IPS-18a (cell line): ENCODE data around the gene CIAO3.
"Not testable (repeated sequence)": the region's sequence is repeated elsewhere in the genome, so short reads cannot be mapped to it uniquely, and the experiment has no call there.

Experiments
- H3K27ac ChIP-seq: one replicate; pipeline ENCODE4 v1.5.1; 2013; ENCODE audit warnings: low read length
- H3K27me3 ChIP-seq: one replicate; pipeline ENCODE4 v1.6.1; 2013; ENCODE audit warnings: mild to moderate bottlenecking, low read length; ENCODE audit not compliant: control insufficient read depth, insufficient read depth
- H3K36me3 ChIP-seq: one replicate; pipeline ENCODE4 v1.6.1; 2013; ENCODE audit warnings: low read depth, low read length; ENCODE audit not compliant: control insufficient read depth
- H3K4me1 ChIP-seq: one replicate; pipeline ENCODE4 v1.6.1; 2013; ENCODE audit warnings: low read depth, low read length; ENCODE audit not compliant: control insufficient read depth
- H3K4me3 ChIP-seq: one replicate; pipeline ENCODE4 v1.5.1; 2013; ENCODE audit warnings: low read length
- H3K9ac ChIP-seq: one replicate; pipeline ENCODE4 v1.6.1; 2013; ENCODE audit warnings: mild to moderate bottlenecking, low read length, moderate library complexity
- H3K9me3 ChIP-seq: one replicate; pipeline ENCODE4 v1.6.1; 2013; ENCODE audit warnings: low read depth, low read length; ENCODE audit not compliant: control insufficient read depth

The CIAO3 gene

DNA sequence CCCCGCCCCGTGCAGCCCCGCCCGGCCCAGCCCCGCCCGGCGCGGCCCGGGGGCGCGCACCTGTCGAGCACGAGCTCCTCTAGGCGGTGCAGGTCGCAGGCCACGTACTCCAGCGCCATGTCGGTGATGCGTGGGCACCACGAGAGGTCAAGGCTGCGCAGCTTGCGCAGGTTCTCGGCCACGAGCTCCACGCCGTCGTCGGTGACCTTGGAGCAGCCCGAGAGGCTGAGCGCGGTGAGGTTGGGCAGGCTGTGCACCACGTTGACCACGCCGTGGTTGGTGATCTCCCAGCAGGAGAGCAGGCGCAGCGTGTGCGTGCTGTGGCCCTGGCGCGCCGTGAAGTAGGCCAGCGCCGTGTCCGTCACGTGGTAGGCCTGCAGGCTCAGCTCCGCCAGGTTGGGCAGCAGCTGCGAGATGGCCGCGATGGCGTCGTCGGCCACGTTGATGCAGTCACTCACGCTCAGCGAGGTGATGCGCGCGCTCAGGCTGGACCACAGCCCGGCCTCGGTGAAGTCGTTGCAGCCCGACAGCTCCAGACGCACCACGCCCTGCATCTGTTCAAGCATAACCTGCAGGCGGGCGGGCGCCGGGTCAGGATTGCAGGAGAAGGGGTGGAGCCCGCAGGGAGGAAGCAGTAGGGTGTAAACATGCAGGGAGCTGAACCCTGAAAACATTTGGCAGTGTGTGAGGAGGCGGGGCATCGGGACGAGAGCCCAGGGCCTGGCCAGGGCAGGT is 45.3 kb downstream of the CIAO3 start:
- Histone ChIP-seq H3K9me3 (no peaks in the 10 kb centered on the region), H3K27ac (no peak overlapping the region), H3K36me3 (no peaks in the 10 kb centered on the region), H3K27me3 (peaks cover 94% of the 10 kb centered on the region), H3K4me1 (no peaks in the 10 kb centered on the region), H3K9ac (no peak overlapping the region), H3K4me3 (peak overlapping the region; percentile 68)

DNA sequence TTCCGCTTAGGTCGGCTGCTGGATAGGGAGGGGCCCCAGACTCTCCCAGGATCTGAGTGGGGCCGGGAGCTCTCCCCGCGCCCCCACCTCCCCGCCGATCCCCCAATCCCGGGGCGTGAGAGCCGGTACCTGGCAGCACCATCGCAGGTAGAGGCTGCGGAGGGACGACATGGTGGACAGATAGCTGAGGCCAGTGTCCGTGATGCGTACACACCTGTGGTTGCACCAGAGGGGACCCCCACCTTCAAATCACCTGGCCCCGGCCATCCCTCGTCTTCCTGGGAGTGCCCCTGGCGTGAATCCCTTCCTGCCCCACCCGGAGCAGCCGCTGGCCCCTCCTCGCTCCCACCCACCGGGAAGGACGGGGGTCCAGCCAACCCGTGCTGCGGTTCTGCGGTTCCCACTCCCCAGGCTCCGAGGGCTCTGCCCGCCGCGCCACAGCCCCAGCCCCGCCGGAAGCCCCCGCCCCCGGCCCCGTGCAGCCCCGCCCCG is 45.9 kb downstream of the CIAO3 start:
- no peak overlapping the region for H3K27ac ChIP-seq
- no peaks in the 10 kb centered on the region for H3K4me1 ChIP-seq
- H3K27me3 ChIP-seq: peaks cover 88% of the 10 kb centered on the region
- H3K36me3 ChIP-seq: no peaks in the 10 kb centered on the region
- H3K9me3 ChIP-seq: no peaks in the 10 kb centered on the region
- H3K9ac ChIP-seq: no peak overlapping the region
- peak overlapping the region; percentile 51 for H3K4me3 ChIP-seq

DNA sequence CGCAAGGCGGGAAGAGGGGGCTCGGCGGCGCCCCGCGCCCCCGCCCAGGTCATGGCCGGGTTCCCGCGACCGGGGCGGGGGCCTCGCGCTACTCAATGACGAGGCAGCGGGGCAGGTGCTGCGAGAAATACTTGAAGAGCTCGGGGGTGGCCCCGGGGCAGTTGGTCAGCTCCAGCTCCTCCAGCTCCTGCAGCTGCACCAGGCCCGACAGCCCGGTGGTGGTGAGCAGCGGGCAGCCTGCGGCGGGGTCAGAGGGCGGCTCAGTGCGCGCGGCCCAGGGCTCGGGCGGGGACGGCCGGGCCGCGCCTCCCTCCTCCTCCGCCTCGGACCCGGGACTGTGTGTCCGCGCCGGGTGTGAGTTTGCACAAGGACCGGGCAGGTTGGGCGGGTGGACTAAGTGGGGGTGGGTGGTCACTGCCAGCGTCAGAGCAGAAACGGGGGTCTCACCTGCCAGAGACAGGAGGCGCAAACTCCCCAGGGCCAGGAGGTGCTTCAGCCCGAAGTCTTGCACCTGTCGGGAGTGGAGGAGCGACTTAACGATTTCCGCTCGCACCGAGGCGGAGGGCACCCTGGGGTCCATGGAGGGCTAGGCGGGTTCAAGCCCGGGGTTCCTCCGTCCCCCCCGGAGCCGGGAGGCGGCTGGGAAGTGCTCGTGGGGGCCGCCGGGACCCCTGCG is 46.5 kb downstream of the CIAO3 start:
- Histone ChIP-seq H3K4me3 (peak overlapping the region; percentile 51), H3K27me3 (peaks cover 82% of the 10 kb centered on the region), H3K4me1 (no peaks in the 10 kb centered on the region), H3K27ac (no peak overlapping the region), H3K9me3 (no peaks in the 10 kb centered on the region), H3K36me3 (no peaks in the 10 kb centered on the region), H3K9ac (no peak overlapping the region)

DNA sequence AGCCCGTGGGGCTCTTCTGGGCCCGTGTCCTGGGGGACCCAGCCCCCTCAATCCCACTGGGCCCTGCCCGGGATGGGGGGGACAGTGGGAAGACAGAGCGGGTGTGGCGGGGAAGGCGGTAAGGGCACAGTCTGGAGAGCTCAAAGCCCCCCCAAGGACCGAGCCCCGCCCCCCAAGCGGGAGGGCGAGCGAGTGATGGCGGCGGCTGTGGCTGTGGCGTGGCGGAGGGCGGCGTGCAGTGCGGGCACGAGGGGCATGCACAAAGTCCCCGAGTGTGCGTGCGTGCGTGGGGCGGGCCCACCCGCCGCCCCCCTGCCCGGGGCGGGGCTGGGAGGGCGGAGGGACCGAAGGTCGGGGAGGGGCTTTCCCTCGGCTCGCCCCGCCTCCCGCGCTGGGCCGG is 47.0 kb downstream of the CIAO3 start:
- Histone ChIP-seq H3K4me3 (peak overlapping the region; percentile 51), H3K4me1 (no peaks in the 10 kb centered on the region), H3K9me3 (no peaks in the 10 kb centered on the region), H3K36me3 (no peaks in the 10 kb centered on the region), H3K27me3 (peaks cover 77% of the 10 kb centered on the region), H3K27ac (no peak overlapping the region), H3K9ac (no peak overlapping the region)

DNA sequence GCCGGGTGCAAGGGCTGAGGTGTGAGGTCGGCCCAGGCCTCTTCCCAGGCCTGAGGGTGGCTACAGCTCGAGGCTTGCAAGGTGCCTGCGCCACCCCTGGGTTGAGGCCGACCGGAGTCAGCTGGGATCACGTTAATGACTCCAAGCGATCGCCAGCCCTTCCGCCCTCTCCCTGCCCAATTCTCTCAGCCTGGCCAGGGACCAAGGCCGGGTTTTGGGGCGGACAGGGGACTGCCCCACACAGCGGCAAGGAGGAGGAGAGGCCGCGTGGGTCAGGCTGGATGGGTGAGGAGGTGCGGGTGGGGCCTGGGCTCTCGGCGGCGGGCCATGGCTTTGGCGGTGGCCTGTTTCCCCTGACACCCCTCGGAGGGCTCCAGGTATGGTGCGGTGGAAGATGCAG is 47.4 kb downstream of the CIAO3 start:
- Histone ChIP-seq H3K27ac (no peak overlapping the region), H3K4me3 (peak overlapping the region; percentile 51), H3K9ac (no peak overlapping the region), H3K36me3 (no peaks in the 10 kb centered on the region), H3K27me3 (peaks cover 73% of the 10 kb centered on the region), H3K9me3 (no peaks in the 10 kb centered on the region), H3K4me1 (no peaks in the 10 kb centered on the region)

DNA sequence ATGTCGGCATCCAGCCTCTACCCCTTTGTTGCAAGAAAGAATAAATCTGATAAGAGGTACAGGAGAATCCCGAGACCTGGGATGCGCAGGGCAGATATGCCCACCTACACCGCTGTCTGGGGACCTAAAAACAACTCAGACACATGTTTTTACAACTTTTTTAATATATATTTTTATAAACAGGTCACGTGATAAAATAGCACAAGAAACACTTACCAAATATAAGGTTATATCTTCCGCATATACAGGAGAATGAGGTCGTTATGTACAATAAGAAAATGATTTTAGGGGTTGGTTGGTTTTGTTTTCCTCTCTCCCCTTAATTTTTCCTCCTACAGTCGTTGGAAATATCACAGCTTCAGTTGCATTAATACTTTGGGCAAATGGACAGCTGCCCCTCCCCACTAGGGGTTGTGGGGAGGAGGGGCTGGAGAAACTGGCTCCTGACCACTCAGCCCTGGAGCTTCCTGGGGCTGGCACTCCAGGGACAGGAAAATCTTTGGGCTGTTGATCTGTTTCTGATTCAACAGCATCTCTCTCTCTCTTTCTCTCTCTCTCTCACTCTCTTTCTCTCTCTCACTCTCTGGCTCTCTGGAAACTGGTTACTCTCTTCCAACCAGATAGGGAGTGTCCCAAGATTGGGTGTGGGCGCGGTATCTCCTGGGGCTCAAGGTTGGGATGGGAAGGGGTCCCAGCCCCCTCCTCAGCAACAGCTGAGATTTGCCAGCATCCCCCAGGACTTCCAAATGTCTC is 48.3 kb downstream of the CIAO3 start:
- Histone ChIP-seq H3K36me3 (no peaks in the 10 kb centered on the region), H3K4me1 (no peaks in the 10 kb centered on the region), H3K9me3 (no peaks in the 10 kb centered on the region), H3K9ac (no peak overlapping the region), H3K4me3 (no peak overlapping the region), H3K27ac (no peak overlapping the region), H3K27me3 (peaks cover 64% of the 10 kb centered on the region)

DNA sequence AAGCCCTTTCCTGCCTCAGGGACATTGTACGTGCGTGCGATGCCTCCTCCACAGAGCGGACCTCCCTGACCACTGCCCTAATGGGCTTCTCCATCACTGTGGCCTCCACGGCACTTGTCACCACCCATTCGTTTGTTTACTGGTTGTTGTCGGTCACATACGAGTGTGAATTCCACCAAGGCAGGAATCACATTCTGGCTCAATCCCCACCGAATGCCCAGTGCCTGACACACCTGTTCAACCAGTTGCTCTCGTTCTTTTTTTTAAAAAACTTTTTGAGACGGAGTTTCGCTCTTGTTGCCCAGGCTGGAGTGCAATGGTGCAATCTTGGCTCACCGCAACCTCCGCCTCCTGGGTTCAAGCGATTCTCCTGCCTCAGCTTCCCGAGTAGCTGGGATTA is 49.6 kb downstream of the CIAO3 start:
- H3K9me3 ChIP-seq, H3K9ac ChIP-seq, H3K4me3 ChIP-seq, H3K27ac ChIP-seq, H3K4me1 ChIP-seq, H3K36me3 ChIP-seq: not testable (repeated sequence)
- H3K27me3 ChIP-seq: peaks cover 55% of the 10 kb centered on the region

DNA sequence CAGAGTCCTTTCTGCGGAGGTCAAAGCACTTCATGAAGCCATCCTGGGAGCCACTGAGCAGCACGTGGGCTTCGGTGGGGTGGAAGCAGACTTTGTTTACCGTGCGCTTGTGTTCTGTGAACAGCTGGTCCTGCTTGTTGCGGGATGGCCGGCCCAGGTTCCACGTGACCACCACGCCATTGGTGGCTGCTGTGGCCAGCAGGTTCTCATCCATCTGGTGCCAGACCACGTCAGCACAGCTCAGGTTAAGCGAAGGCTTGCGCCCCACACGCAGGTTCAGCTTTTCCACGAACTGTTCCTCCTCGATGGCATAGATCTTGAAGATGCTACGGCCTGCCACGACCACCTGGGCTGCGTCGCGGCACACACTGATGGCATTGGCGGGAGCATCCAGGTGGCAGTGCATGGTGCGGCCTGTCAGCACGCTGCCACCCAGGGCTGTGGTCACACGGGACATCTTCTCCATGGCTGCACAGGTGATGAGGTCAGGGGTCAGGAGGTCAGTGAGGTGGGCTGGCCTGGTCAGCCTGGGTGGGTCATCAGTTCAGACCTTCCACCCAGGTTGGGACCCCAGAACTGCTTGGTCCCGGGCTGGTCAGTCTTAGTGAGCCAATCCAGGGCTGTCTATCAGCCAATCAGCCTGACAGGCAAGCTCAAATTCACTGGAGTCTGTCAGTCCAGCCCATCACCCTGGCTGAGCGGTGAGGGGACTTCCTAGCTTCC is 51.5 kb downstream of the CIAO3 start:
- H3K36me3 ChIP-seq: no peaks in the 10 kb centered on the region
- H3K4me3 ChIP-seq: peak overlapping the region; percentile 86
- H3K9me3 ChIP-seq: no peaks in the 10 kb centered on the region
- H3K9ac ChIP-seq: peak overlapping the region; percentile 67
- H3K27me3 ChIP-seq: peaks cover 37% of the 10 kb centered on the region
- H3K4me1 ChIP-seq: no peaks in the 10 kb centered on the region
- H3K27ac ChIP-seq: no peak overlapping the region

DNA sequence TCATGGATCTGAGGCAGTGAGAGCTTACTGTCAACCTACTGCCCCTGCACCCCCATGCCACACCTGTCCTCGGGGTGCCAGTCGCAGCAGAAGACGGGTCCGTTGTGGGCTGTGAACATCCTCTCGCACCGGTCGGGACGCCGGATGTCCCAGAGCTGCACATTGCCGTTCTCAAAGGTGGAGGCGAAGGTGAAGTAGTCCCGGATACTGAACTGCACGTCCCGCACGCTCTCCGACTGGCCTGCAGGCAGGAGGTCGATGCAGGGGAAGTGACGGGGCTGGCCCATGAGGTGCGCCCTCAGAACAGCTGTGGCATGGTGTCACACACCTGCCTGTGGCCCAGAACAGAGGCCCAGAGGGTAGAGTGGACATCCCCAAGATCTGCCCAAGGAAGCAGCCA is 53.3 kb downstream of the CIAO3 start:
- H3K9ac ChIP-seq: no peak overlapping the region

DNA sequence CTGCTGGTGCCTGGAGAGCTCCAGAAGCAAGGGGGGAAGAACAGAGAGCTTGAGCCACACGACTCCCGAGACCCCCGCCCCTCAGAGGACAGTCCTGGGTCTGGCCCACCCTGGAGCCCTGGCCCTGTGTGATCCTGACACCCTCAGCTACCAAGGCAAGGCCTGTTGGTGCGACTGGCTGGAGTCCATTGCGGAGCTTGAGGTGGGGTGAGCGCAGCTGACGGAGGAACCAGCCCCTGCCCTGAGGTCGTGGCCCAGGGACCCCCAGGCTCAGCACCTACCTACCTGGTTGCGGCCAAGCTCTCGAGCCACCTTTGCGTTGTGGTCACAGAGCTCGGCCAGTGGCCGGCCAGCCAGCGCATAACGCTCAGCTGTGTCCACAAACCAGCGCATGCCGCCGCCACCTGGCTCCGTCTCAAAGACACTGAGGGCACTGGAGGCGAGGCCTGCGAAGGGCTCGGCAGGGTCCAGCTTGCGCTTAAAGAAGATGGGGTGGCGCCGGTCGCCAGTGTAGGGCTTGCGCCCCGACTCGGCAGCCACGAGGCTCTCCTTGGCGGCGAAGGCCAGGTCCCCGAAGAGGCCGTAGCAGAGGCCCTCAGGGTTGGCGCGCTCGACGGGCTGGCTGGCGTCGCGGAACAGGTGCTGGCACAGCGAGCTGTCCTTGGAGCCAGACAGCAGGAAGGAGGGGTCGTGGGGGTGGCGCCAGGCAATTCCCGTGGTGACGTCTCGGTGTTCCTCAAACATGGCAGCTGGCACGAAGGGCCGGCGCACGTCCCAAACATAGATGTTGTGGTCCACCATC is 54.1 kb downstream of the CIAO3 start:
- H3K27me3 ChIP-seq: peaks cover 10% of the 10 kb centered on the region
- no peaks in the 10 kb centered on the region for H3K4me1 ChIP-seq
- no peak overlapping the region for H3K9ac ChIP-seq
- no peaks in the 10 kb centered on the region for H3K9me3 ChIP-seq
- no peak overlapping the region for H3K27ac ChIP-seq
- H3K36me3 ChIP-seq: peaks cover 11% of the 10 kb centered on the region
- no peak overlapping the region for H3K4me3 ChIP-seq

More for the DNA sequence above, 53.3 kb downstream of the CIAO3 start:
- H3K27ac ChIP-seq: no peak overlapping the region
- no peaks in the 10 kb centered on the region for H3K9me3 ChIP-seq
- peaks cover 2% of the 10 kb centered on the region for H3K36me3 ChIP-seq
- H3K27me3 ChIP-seq: peaks cover 19% of the 10 kb centered on the region
- no peak overlapping the region for H3K4me3 ChIP-seq
- H3K4me1 ChIP-seq: no peaks in the 10 kb centered on the region
